Progenitor cell of endocrine pancreas (in vitro differentiated cells): ENCODE results near the gene HOXA11. TPM values are rescaled to one million over a fixed set of nuclear protein-coding genes. Genes with fewer than 3 reads are reported as not detected.

Source experiments
- DNase-seq: peaks from one replicate; pipeline ENCODE4 v3.0.0; 2021; ENCODE audit warnings: low spot score; ENCODE audit not compliant: unreplicated experiment
- H3K27ac Mint-ChIP-seq: 2 replicates; pipeline ENCODE4 v1.8.0; 2021; ENCODE audit warnings: mild to moderate bottlenecking, moderate library complexity, mixed read lengths
- H3K27me3 Mint-ChIP-seq: 2 replicates; pipeline ENCODE4 v1.8.0; 2021; ENCODE audit warnings: mixed read lengths
- H3K36me3 Mint-ChIP-seq: 2 replicates; pipeline ENCODE4 v1.8.0; 2022; ENCODE audit warnings: mixed read lengths; ENCODE audit not compliant: insufficient read depth
- H3K4me1 Mint-ChIP-seq: 2 replicates; pipeline ENCODE4 v1.8.0; 2021; ENCODE audit warnings: low read depth, mixed read lengths
- H3K4me3 Mint-ChIP-seq: 2 replicates; pipeline ENCODE4 v1.8.0; 2021; ENCODE audit warnings: low read depth, mild to moderate bottlenecking, moderate library complexity, mixed read lengths
- H3K9me3 Mint-ChIP-seq: 2 replicates; pipeline ENCODE4 v1.8.0; 2021; ENCODE audit warnings: low read depth, mixed read lengths
- CTCF ChIP-seq: fragments of 200-600 bp; sonication (generic); IDR thresholded peaks from one replicate; pipeline ENCODE4 v1.5.0; 2021; ENCODE audit warnings: antibody characterized with exemption, mild to moderate bottlenecking; ENCODE audit not compliant: unreplicated experiment
- total RNA-seq: library from RNA; stranded (reverse); gene quantifications from 2 replicates; pipeline ENCODE4 v1.2.1, GENCODE V29; 2021

The HOXA11 gene
- total RNA-seq, 1 donor from 2014 or later, result not detected

GRCh38 chr7:27201580-27202017, 16.6 kb upstream of the HOXA11 start:
- peaks cover 5% of the 10 kb centered on the region for H3K4me1 Mint-ChIP-seq
- no peaks in the 10 kb centered on the region for H3K36me3 Mint-ChIP-seq
- DNase-seq, result no peak
- no peaks in the 10 kb centered on the region for H3K9me3 Mint-ChIP-seq
- no peak overlapping the region for H3K27ac Mint-ChIP-seq
- no peak for TF ChIP-seq CTCF
- H3K4me3 Mint-ChIP-seq, result no peak overlapping the region
- peaks cover 94% of the 10 kb centered on the region for H3K27me3 Mint-ChIP-seq

- Mint-ChIP-seq H3K36me3 (no peaks in the 10 kb centered on the region), H3K4me1 (peaks cover 5% of the 10 kb centered on the region), H3K27ac (peak overlapping the region; percentile 63), H3K27me3 (peaks cover 94% of the 10 kb centered on the region), H3K4me3 (peak overlapping the region; percentile 62), H3K9me3 (no peaks in the 10 kb centered on the region)
- TF ChIP-seq CTCF, result no peak
- no peak for DNase-seq
Observed at GRCh38 chr7:27200761-27201579, 15.9 kb upstream of the HOXA11 start.

GRCh38 chr7:27199849-27200760, 15.1 kb upstream of the HOXA11 start, which contains the start of gene HOXA13:
Gene HOXA13 (minus strand): TSS chr7:27200091. CDS start chr7:27200077, 14 bp downstream.
- Mint-ChIP-seq H3K27ac (peak within 1 kb of the TSS; percentile 63), H3K4me3 (peak within 1 kb of the TSS; percentile 73), H3K36me3 (no peaks in the 10 kb centered on the region), H3K9me3 (no peaks in the 10 kb centered on the region), H3K4me1 (peaks cover 4% of the 10 kb centered on the region), H3K27me3 (peaks cover 93% of the 10 kb centered on the region)
- TF ChIP-seq CTCF, result no peak
- DNase-seq, result no peak

- peaks cover 93% of the 10 kb centered on the region for H3K27me3 Mint-ChIP-seq
- no peak overlapping the region for H3K4me3 Mint-ChIP-seq
- no peaks in the 10 kb centered on the region for H3K36me3 Mint-ChIP-seq
- no peak for DNase-seq
- H3K4me1 Mint-ChIP-seq, result peaks cover 4% of the 10 kb centered on the region
- no peaks in the 10 kb centered on the region for H3K9me3 Mint-ChIP-seq
- no peak overlapping the region for H3K27ac Mint-ChIP-seq
- TF ChIP-seq CTCF, result no peak
Observed at GRCh38 chr7:27198871-27199801, 14.1 kb upstream of the HOXA11 start.
